ENCODE results near the gene POLR3G. TPM values are rescaled to one million over a fixed set of nuclear protein-coding genes. Genes with fewer than 3 reads are reported as not detected.

POLR3G gene
- polyA plus RNA-seq, 1 donor from 2014 or later: 2.7 TPM

DNA sequence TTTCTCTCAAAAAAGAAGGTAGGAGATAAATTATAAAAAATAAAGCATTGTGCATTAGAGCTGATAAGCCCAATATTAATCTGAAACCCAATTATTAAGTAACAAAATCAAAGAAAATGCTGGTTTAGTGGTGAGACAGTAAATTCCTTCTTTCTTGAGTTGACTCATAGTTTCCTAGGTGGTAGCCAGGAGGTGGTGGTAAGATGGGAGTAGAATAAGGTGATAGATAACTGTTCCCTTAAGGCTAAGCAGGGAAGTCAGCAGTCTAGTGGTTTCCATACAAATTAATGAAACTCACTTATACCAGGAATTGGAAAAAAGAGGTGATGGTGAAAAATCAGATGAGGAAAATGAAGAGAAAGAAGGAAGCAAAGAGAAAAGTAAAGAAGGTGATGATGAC lies 31.6 kb downstream of the POLR3G start:
- no peak overlapping the region for H3K4me3 ChIP-seq (ENCODE audit: low read length)
- no peak overlapping the region for H3K4me2 ChIP-seq (ENCODE audit: low read length)
- H3F3A ChIP-seq (ENCODE audit: insufficient read depth, low read length, poor library complexity, severe bottlenecking): no peaks in the 10 kb centered on the region
- H3K9ac ChIP-seq (ENCODE audit: low read length): no peak overlapping the region
- no peaks in the 10 kb centered on the region for H4K20me1 ChIP-seq (ENCODE audit: insufficient read depth)
- no peak overlapping the region for H2AFZ ChIP-seq (ENCODE audit: low read depth, low read length)
- H3K27me3 ChIP-seq (ENCODE audit: insufficient read depth, low read depth, low read length): no peaks in the 10 kb centered on the region
- no peak for TF ChIP-seq EP300 (conservative IDR thresholded peaks at IDR 0.05; ENCODE audit: poor library complexity, severe bottlenecking)
- TF ChIP-seq, protein P1, sequence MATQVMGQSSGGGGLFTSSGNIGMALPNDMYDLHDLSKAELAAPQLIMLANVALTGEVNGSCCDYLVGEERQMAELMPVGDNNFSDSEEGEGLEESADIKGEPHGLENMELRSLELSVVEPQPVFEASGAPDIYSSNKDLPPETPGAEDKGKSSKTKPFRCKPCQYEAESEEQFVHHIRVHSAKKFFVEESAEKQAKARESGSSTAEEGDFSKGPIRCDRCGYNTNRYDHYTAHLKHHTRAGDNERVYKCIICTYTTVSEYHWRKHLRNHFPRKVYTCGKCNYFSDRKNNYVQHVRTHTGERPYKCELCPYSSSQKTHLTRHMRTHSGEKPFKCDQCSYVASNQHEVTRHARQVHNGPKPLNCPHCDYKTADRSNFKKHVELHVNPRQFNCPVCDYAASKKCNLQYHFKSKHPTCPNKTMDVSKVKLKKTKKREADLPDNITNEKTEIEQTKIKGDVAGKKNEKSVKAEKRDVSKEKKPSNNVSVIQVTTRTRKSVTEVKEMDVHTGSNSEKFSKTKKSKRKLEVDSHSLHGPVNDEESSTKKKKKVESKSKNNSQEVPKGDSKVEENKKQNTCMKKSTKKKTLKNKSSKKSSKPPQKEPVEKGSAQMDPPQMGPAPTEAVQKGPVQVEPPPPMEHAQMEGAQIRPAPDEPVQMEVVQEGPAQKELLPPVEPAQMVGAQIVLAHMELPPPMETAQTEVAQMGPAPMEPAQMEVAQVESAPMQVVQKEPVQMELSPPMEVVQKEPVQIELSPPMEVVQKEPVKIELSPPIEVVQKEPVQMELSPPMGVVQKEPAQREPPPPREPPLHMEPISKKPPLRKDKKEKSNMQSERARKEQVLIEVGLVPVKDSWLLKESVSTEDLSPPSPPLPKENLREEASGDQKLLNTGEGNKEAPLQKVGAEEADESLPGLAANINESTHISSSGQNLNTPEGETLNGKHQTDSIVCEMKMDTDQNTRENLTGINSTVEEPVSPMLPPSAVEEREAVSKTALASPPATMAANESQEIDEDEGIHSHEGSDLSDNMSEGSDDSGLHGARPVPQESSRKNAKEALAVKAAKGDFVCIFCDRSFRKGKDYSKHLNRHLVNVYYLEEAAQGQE (IDR thresholded peaks at IDR 0.05; ENCODE audit: borderline replicate concordance): no peak
- TF ChIP-seq EZH2 (IDR thresholded peaks at IDR 0.05; ENCODE audit: borderline replicate concordance, insufficient read depth, low read length, poor library complexity, severe bottlenecking): no peak
- TF ChIP-seq MXI1 (conservative IDR thresholded peaks at IDR 0.05; ENCODE audit: poor library complexity, severe bottlenecking): no peak
- TF ChIP-seq, protein P2, sequence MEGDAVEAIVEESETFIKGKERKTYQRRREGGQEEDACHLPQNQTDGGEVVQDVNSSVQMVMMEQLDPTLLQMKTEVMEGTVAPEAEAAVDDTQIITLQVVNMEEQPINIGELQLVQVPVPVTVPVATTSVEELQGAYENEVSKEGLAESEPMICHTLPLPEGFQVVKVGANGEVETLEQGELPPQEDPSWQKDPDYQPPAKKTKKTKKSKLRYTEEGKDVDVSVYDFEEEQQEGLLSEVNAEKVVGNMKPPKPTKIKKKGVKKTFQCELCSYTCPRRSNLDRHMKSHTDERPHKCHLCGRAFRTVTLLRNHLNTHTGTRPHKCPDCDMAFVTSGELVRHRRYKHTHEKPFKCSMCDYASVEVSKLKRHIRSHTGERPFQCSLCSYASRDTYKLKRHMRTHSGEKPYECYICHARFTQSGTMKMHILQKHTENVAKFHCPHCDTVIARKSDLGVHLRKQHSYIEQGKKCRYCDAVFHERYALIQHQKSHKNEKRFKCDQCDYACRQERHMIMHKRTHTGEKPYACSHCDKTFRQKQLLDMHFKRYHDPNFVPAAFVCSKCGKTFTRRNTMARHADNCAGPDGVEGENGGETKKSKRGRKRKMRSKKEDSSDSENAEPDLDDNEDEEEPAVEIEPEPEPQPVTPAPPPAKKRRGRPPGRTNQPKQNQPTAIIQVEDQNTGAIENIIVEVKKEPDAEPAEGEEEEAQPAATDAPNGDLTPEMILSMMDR (IDR thresholded peaks at IDR 0.05; ENCODE audit: poor library complexity, severe bottlenecking): no peak
- no peak for TF ChIP-seq SMC3 (conservative IDR thresholded peaks at IDR 0.05; ENCODE audit: poor library complexity)
- no peak for TF ChIP-seq TAF1 (IDR thresholded peaks at IDR 0.05; ENCODE audit: low read depth)
- TF ChIP-seq POLR2AphosphoS5 (IDR thresholded peaks at IDR 0.05): no peak
- TF ChIP-seq RAD21 (conservative IDR thresholded peaks at IDR 0.05): no peak
- no peaks in the 10 kb centered on the region for H3K9me3 ChIP-seq (ENCODE audit: low read length)
- no peaks in the 10 kb centered on the region for H3K36me3 ChIP-seq (ENCODE audit: insufficient read depth, low read length)
- H3K9me2 ChIP-seq (ENCODE audit: insufficient read depth, low read length): no peaks in the 10 kb centered on the region
- no peak overlapping the region for H3K27ac ChIP-seq (ENCODE audit: low read length)
- no peaks in the 10 kb centered on the region for H3K79me2 ChIP-seq (replicated peaks; ENCODE audit: insufficient read depth, low read length)

DNA sequence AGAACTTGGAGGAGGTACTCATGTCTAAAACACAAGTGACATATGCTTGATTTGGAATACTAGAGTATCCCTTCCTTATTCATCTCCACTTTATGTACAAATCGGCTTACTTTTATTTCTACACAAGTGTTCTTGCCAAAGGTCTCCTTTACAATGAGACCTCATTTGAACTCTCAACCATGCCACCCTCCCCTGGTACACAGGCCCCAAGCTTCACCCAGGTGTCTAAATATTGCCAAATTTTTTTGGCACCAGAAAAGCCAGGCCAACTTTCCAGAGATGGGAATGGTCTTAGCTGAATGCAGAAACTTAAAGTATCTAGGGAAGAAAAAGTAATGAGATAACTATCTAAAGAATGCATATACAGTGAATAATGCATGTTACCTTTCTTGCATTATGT lies 35.8 kb downstream of the POLR3G start:
- Histone ChIP-seq H3K4me2 (ENCODE audit: low read length) (no peak overlapping the region), H3K9me3 (ENCODE audit: low read length) (no peaks in the 10 kb centered on the region), H2AFZ (ENCODE audit: low read depth, low read length) (no peak overlapping the region), H3K4me3 (ENCODE audit: low read length) (no peak overlapping the region), H3K9ac (ENCODE audit: low read length) (no peak overlapping the region), H3K27ac (ENCODE audit: low read length) (no peak overlapping the region), H3K9me2 (ENCODE audit: insufficient read depth, low read length) (no peaks in the 10 kb centered on the region), H3F3A (ENCODE audit: insufficient read depth, low read length, poor library complexity, severe bottlenecking) (no peaks in the 10 kb centered on the region), H3K27me3 (ENCODE audit: insufficient read depth, low read depth, low read length) (no peaks in the 10 kb centered on the region), H3K79me2 (replicated peaks; ENCODE audit: insufficient read depth, low read length) (no peaks in the 10 kb centered on the region), H3K36me3 (ENCODE audit: insufficient read depth, low read length) (no peaks in the 10 kb centered on the region), H4K20me1 (ENCODE audit: insufficient read depth) (no peaks in the 10 kb centered on the region)
- TF ChIP-seq, protein P1 (IDR thresholded peaks at IDR 0.05; ENCODE audit: borderline replicate concordance): no peak
- TF ChIP-seq POLR2AphosphoS5 (IDR thresholded peaks at IDR 0.05) (no peak), EZH2 (IDR thresholded peaks at IDR 0.05; ENCODE audit: borderline replicate concordance, insufficient read depth, low read length, poor library complexity, severe bottlenecking) (no peak), SMC3 (conservative IDR thresholded peaks at IDR 0.05; ENCODE audit: poor library complexity) (no peak)

All from neural cell (in vitro differentiated cells).